ENCODE measurements around the gene MBOAT1.

DNA sequence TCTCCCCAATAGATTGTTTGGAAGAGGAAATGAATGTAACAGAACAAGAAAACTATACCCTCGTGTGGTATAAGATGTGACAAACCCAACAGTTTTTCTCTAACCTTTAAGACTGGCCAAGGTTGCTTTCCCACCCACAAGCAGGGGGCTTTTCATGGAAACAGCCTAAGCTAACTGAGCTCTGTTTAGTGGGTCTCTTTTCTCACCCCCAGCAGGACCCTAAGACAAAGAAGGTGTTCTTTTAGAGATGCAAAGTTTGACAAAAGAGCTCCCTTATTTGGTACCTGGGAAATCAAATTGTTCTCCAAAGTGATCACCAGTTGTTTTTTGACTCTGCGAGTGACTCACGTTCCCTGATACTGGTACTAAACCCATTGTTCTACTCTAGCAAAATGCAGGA, 59.1 kb downstream of the MBOAT1 start:
- TF ChIP-seq, protein P1, sequence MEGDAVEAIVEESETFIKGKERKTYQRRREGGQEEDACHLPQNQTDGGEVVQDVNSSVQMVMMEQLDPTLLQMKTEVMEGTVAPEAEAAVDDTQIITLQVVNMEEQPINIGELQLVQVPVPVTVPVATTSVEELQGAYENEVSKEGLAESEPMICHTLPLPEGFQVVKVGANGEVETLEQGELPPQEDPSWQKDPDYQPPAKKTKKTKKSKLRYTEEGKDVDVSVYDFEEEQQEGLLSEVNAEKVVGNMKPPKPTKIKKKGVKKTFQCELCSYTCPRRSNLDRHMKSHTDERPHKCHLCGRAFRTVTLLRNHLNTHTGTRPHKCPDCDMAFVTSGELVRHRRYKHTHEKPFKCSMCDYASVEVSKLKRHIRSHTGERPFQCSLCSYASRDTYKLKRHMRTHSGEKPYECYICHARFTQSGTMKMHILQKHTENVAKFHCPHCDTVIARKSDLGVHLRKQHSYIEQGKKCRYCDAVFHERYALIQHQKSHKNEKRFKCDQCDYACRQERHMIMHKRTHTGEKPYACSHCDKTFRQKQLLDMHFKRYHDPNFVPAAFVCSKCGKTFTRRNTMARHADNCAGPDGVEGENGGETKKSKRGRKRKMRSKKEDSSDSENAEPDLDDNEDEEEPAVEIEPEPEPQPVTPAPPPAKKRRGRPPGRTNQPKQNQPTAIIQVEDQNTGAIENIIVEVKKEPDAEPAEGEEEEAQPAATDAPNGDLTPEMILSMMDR (IDR thresholded peaks at IDR 0.05; ENCODE audit: insufficient read depth, low read length) = no peak
- TF ChIP-seq, protein P2, sequence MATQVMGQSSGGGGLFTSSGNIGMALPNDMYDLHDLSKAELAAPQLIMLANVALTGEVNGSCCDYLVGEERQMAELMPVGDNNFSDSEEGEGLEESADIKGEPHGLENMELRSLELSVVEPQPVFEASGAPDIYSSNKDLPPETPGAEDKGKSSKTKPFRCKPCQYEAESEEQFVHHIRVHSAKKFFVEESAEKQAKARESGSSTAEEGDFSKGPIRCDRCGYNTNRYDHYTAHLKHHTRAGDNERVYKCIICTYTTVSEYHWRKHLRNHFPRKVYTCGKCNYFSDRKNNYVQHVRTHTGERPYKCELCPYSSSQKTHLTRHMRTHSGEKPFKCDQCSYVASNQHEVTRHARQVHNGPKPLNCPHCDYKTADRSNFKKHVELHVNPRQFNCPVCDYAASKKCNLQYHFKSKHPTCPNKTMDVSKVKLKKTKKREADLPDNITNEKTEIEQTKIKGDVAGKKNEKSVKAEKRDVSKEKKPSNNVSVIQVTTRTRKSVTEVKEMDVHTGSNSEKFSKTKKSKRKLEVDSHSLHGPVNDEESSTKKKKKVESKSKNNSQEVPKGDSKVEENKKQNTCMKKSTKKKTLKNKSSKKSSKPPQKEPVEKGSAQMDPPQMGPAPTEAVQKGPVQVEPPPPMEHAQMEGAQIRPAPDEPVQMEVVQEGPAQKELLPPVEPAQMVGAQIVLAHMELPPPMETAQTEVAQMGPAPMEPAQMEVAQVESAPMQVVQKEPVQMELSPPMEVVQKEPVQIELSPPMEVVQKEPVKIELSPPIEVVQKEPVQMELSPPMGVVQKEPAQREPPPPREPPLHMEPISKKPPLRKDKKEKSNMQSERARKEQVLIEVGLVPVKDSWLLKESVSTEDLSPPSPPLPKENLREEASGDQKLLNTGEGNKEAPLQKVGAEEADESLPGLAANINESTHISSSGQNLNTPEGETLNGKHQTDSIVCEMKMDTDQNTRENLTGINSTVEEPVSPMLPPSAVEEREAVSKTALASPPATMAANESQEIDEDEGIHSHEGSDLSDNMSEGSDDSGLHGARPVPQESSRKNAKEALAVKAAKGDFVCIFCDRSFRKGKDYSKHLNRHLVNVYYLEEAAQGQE (IDR thresholded peaks at IDR 0.05; ENCODE audit: insufficient replicate concordance, low read depth) = no peak

All from HL-60 (cell line).